ENCODE measurements around the gene DIS3L2. TPM values are rescaled to one million over a fixed set of nuclear protein-coding genes. Genes with fewer than 3 reads are reported as not detected.

DIS3L2 gene
- total and polyA plus RNA-seq, 2 of the 4 experiments (the other 2 are of a cell fraction) = 14.7 to 19.2 TPM

DNA sequence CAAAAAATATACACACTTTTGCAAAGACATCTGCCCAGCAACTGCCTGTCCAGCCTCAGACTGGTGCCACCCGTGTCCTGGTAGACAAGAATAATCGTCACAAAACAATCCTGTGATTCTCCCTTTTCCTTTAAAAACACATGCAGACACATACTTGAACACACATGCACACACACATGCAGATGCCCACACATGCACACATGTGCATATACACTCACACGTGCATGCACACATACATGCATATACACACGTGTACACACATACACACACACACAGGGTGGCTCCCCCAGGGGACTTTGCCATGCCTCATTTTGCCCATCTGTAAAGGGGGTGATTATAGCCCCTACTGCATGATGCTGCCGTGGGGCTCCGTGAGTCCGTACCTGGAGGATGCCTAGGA lies 392.1 kb downstream of the DIS3L2 start:
- no peaks in the 10 kb centered on the region for H3K79me1 ChIP-seq (ENCODE audit: low read depth in 1 of 2, low read length in 2 of 2)
- H2AK5ac ChIP-seq (ENCODE audit: low read depth, low read length) = no peak overlapping the region
- H4K8ac ChIP-seq (ENCODE audit: low read depth in 2 of 2, low read length in 2 of 2) = no peak overlapping the region
- H3K4me2 ChIP-seq (ENCODE audit: low read depth, low read length) = no peak overlapping the region
- H3K36me3 ChIP-seq (ENCODE audit: control insufficient read depth, insufficient read depth, low read length) = no peaks in the 10 kb centered on the region
- no peak overlapping the region for H4K5ac ChIP-seq (ENCODE audit: low read depth, low read length)
- DNase-seq (no peak), ATAC-seq (ENCODE audit: low read depth) (no peak)
- 87% methylated on average over 4 of the region's 7 CpGs; no CpG with 5 or more reads in 1 of the 2 experiments for WGBS, 2 experiments (ENCODE audit: extremely low coverage in 2 of 2, insufficient read length in 1 of 2)
- no TSS peak for BruUV-seq (replicated peaks)
- dilution Hi-C loops (cut with HindIII; ENCODE audit: low sequenced_read_pairs, unreplicated experiment) (no loop called here), intact Hi-C loops (cut with micrococcal nuclease) (no loop called here), in situ Hi-C loops (cut with MboI; ENCODE audit: low sequenced_read_pairs) (no loop called here)
- H2AFZ ChIP-seq (replicated peaks; ENCODE audit: low read length, poor library complexity) = no peak overlapping the region
- no peak overlapping the region for H3K9ac ChIP-seq (ENCODE audit: low read depth, low read length)
- no peak overlapping the region for H2BK5ac ChIP-seq (ENCODE audit: low read depth, low read length, poor library complexity, severe bottlenecking)
- H3K27me3 ChIP-seq (ENCODE audit: control insufficient read depth, insufficient read depth, low read length) = peaks cover 44% of the 10 kb centered on the region
- H3K27ac ChIP-seq (ENCODE audit: insufficient read depth, low read length) = no peak overlapping the region
- no peak for TF ChIP-seq MAZ (IDR thresholded peaks at IDR 0.05; ENCODE audit: borderline replicate concordance, low read depth, low read length)
- no peak for TF ChIP-seq RAD21 (IDR thresholded peaks at IDR 0.05; ENCODE audit: low read length)
- TF ChIP-seq CEBPB (IDR thresholded peaks at IDR 0.05; ENCODE audit: low read depth, low read length) = no peak
- TF ChIP-seq RCOR1 (IDR thresholded peaks at IDR 0.05; ENCODE audit: insufficient replicate concordance, low read length) = no peak
- TF ChIP-seq, protein P1, sequence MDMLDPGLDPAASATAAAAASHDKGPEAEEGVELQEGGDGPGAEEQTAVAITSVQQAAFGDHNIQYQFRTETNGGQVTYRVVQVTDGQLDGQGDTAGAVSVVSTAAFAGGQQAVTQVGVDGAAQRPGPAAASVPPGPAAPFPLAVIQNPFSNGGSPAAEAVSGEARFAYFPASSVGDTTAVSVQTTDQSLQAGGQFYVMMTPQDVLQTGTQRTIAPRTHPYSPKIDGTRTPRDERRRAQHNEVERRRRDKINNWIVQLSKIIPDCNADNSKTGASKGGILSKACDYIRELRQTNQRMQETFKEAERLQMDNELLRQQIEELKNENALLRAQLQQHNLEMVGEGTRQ (IDR thresholded peaks at IDR 0.05; ENCODE audit: low read depth, low read length) = no peak
- no peak for TF ChIP-seq CHD1 (IDR thresholded peaks at IDR 0.05; ENCODE audit: low read depth, low read length)
- H3K18ac ChIP-seq (ENCODE audit: low read depth, low read length) = no peak overlapping the region
- H3K9me3 ChIP-seq (ENCODE audit: control insufficient read depth, insufficient read depth, low read length) = no peaks in the 10 kb centered on the region
- no peak overlapping the region for H2BK15ac ChIP-seq (ENCODE audit: low read depth, low read length)
- H3K4me3 ChIP-seq (ENCODE audit: insufficient read depth, low read depth, low read length) = no peak overlapping the region
- CTCF ChIA-PET = no interaction called here
- no peak overlapping the region for H2BK20ac ChIP-seq (ENCODE audit: low read depth, low read length)
- no peak overlapping the region for H3K4ac ChIP-seq (ENCODE audit: low read depth, low read length)
- H3K4me1 ChIP-seq (ENCODE audit: control insufficient read depth, insufficient read depth, low read length) = no peaks in the 10 kb centered on the region
- H4K20me1 ChIP-seq (ENCODE audit: insufficient read depth, low read length) = no peaks in the 10 kb centered on the region
- H3K56ac ChIP-seq (ENCODE audit: extremely low read depth, insufficient read depth, low read length) = no peak overlapping the region
- no peaks in the 10 kb centered on the region for H3K9me1 ChIP-seq (ENCODE audit: insufficient read depth, low read length)
- no peak overlapping the region for H3K23ac ChIP-seq (ENCODE audit: low read depth, low read length)
- H2AK9ac ChIP-seq (replicated peaks; ENCODE audit: low read depth, low read length, poor library complexity) = no peak overlapping the region
- POLR2A ChIA-PET (ENCODE audit: unreplicated experiment) = no interaction called here
- H3K14ac ChIP-seq (replicated peaks; ENCODE audit: low read depth, low read length) = no peak overlapping the region
- no peak overlapping the region for H4K91ac ChIP-seq (ENCODE audit: insufficient read depth, low read depth, low read length)
- no peak overlapping the region for H2BK120ac ChIP-seq (ENCODE audit: low read depth, low read length)
